Naive B cell (primary cell): ENCODE data around the gene ERO1B. TPM values are rescaled to one million over a fixed set of nuclear protein-coding genes. Genes with fewer than 3 reads are reported as not detected.

Source experiments
- polyA plus RNA-seq, 6 donors: library from polyadenylated mRNA; unstranded; fragments of 300-500 nt; fragmentation: Illumina TruSeq; gene quantifications; one replicate each; pipeline ENCODE4 v1.2.3, GENCODE V29; 2021; ENCODE audit warnings: low read depth in 6 of 6

Gene ERO1B
- polyA plus RNA-seq, 6 donors from 2014 or later = 2.6 to 6.3 (median 5.3) TPM

Other genes with a start within 250 kb of the ERO1B start
- gene NID1, start 216.9 kb downstream of the ERO1B start, polyA plus RNA-seq = not detected
- gene GPR137B, start 139.4 kb downstream of the ERO1B start, polyA plus RNA-seq = 1 to 10 TPM; 1.1 to 4.0 (median 2.6) TPM
- gene EDARADD, start 112.3 kb upstream of the ERO1B start, polyA plus RNA-seq = not detected
- 10 to 100 TPM; 17.7 to 39.5 (median 28.7) TPM for gene LGALS8, start 242.0 kb upstream of the ERO1B start, polyA plus RNA-seq